ENCODE data around the gene SNX7. TPM values are rescaled to one million over a fixed set of nuclear protein-coding genes. Genes with fewer than 3 reads are reported as not detected.

SNX7 gene
- total RNA-seq, 1 experiment from 2014 or later, result 17.5 TPM

DNA sequence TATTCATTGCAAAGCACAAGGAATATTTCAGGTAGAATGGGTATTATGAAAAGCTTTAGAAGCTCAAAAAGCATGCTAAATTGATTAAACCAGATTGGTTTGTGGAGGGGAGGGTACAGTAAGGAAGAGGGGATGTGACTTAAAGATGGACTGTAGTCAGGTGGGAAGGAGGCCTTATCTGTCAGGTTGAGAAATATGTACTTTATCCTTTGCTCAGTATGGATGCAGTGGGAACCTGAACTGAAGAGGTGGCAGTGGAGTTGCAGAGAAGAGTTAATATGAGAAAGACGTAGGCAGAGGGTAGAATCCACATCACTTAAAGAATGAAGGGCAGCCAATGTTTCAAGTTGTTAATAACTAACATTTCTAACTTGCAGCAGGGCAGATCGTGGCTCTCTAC is 44.1 kb downstream of the SNX7 start:
- H3K36me3 ChIP-seq (ENCODE audit: control insufficient read depth, insufficient read depth, low read length), result no peaks in the 10 kb centered on the region
- intact Hi-C loops (cut with micrococcal nuclease; ENCODE audit: unreplicated experiment), result no loop called here
- no TSS peak for BruUV-seq (replicated peaks)
- no peaks in the 10 kb centered on the region for H3K27me3 ChIP-seq (replicated peaks; ENCODE audit: control insufficient read depth, insufficient read depth, low read length)
- DNase-seq, result no peak
- CTCF ChIA-PET, result no interaction called here
- peaks cover 6% of the 10 kb centered on the region for H3K4me1 Mint-ChIP-seq (ENCODE audit: low read depth, unreplicated experiment)
- H3K4me3 ChIP-seq (ENCODE audit: low read depth, low read length), result no peak overlapping the region
- no peaks in the 10 kb centered on the region for H3K36me3 Mint-ChIP-seq (ENCODE audit: insufficient read depth, unreplicated experiment)
- TF ChIP-seq, protein P1, sequence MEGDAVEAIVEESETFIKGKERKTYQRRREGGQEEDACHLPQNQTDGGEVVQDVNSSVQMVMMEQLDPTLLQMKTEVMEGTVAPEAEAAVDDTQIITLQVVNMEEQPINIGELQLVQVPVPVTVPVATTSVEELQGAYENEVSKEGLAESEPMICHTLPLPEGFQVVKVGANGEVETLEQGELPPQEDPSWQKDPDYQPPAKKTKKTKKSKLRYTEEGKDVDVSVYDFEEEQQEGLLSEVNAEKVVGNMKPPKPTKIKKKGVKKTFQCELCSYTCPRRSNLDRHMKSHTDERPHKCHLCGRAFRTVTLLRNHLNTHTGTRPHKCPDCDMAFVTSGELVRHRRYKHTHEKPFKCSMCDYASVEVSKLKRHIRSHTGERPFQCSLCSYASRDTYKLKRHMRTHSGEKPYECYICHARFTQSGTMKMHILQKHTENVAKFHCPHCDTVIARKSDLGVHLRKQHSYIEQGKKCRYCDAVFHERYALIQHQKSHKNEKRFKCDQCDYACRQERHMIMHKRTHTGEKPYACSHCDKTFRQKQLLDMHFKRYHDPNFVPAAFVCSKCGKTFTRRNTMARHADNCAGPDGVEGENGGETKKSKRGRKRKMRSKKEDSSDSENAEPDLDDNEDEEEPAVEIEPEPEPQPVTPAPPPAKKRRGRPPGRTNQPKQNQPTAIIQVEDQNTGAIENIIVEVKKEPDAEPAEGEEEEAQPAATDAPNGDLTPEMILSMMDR (IDR thresholded peaks at IDR 0.05; ENCODE audit: insufficient read depth in 1 of 2, low read depth in 1 of 2, low read length in 1 of 2, severe bottlenecking in 1 of 2, unreplicated experiment in 1 of 2), result no peak
- no peak overlapping the region for H3K27ac Mint-ChIP-seq (ENCODE audit: unreplicated experiment)
- no peaks in the 10 kb centered on the region for H3K9me3 Mint-ChIP-seq (ENCODE audit: unreplicated experiment)
- no peaks in the 10 kb centered on the region for H3K4me1 ChIP-seq
- POLR2A ChIA-PET, result no interaction called here
- H3K4me3 Mint-ChIP-seq (ENCODE audit: unreplicated experiment), result no peak overlapping the region
- no peaks in the 10 kb centered on the region for H3K27me3 Mint-ChIP-seq (ENCODE audit: insufficient read depth, unreplicated experiment)
- H3K9me3 ChIP-seq, result no peaks in the 10 kb centered on the region

DNA sequence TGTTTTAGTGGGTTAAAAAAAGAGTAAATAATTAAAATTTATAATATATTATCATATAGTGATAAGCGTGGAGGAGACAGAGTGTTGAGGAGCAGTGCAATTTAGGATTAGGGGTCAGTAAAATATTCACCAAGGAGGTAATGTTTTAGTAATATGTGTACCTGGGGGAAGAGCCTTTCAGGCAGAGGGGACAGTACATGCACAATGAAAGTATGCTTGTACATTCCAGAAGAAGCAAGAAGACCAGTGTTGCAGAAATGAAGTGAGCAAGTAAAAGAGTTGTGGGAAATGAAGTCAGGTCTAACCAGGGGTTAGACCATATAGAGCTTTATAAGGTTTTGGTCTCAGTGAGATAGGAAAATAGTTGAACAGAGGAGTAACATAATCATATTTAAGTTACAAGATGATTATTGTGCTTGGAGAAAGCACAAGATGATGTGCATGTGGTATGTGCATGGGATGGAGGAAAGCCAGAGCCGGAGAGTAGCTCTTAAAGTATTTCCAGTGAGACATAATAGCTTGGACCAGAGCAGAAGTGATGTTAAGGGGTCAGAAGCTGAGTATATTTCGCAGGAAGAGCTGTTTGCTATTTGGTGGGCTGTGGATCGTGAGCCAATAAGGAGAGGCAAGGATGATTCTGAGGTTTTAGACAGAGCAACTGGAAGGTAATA is 44.8 kb downstream of the SNX7 start:
- Mint-ChIP-seq H3K27me3 (ENCODE audit: insufficient read depth, unreplicated experiment) (no peaks in the 10 kb centered on the region), H3K9me3 (ENCODE audit: unreplicated experiment) (no peaks in the 10 kb centered on the region), H3K4me3 (ENCODE audit: unreplicated experiment) (no peak overlapping the region), H3K36me3 (ENCODE audit: insufficient read depth, unreplicated experiment) (no peaks in the 10 kb centered on the region), H3K4me1 (ENCODE audit: low read depth, unreplicated experiment) (peaks cover 6% of the 10 kb centered on the region), H3K27ac (ENCODE audit: unreplicated experiment) (no peak overlapping the region)
- no peak for DNase-seq
- Histone ChIP-seq H3K4me1 (no peaks in the 10 kb centered on the region), H3K27me3 (replicated peaks; ENCODE audit: control insufficient read depth, insufficient read depth, low read length) (no peaks in the 10 kb centered on the region), H3K36me3 (ENCODE audit: control insufficient read depth, insufficient read depth, low read length) (no peaks in the 10 kb centered on the region), H3K9me3 (no peaks in the 10 kb centered on the region), H3K4me3 (ENCODE audit: low read depth, low read length) (no peak overlapping the region)
- intact Hi-C loops (cut with micrococcal nuclease; ENCODE audit: unreplicated experiment), result no loop called here
- ChIA-PET CTCF (no interaction called here), POLR2A (no interaction called here)
- BruUV-seq (replicated peaks), result no TSS peak
- TF ChIP-seq, protein P1 (IDR thresholded peaks at IDR 0.05; ENCODE audit: insufficient read depth in 1 of 2, low read depth in 1 of 2, low read length in 1 of 2, severe bottlenecking in 1 of 2, unreplicated experiment in 1 of 2), result no peak

DNA sequence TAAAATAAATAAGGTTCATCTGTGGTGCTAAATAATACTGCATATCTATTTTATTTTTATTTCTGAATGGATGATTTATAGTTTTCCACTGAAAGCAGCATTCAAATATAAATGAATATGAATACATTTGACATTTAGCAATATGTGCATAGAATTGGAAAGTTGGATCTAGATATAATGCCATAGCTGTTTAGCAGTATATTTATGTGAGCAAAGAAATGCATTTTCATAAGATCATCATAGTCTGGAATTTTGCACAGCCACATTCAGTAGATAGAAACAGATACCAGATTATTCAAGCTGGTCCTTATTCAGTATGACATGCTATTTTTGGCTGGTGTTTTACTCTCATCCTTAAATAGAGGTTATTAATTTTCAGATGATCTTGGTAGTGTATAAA is 46.0 kb downstream of the SNX7 start:
- Mint-ChIP-seq H3K36me3 (ENCODE audit: insufficient read depth, unreplicated experiment) (no peaks in the 10 kb centered on the region), H3K27me3 (ENCODE audit: insufficient read depth, unreplicated experiment) (no peaks in the 10 kb centered on the region), H3K4me3 (ENCODE audit: unreplicated experiment) (no peak overlapping the region), H3K4me1 (ENCODE audit: low read depth, unreplicated experiment) (peaks cover 6% of the 10 kb centered on the region), H3K9me3 (ENCODE audit: unreplicated experiment) (no peaks in the 10 kb centered on the region), H3K27ac (ENCODE audit: unreplicated experiment) (no peak overlapping the region)
- ChIA-PET CTCF (no interaction called here), POLR2A (no interaction called here)
- no peaks in the 10 kb centered on the region for H3K36me3 ChIP-seq (ENCODE audit: control insufficient read depth, insufficient read depth, low read length)
- intact Hi-C loops (cut with micrococcal nuclease; ENCODE audit: unreplicated experiment), result no loop called here
- no peaks in the 10 kb centered on the region for H3K4me1 ChIP-seq
- H3K9me3 ChIP-seq, result no peaks in the 10 kb centered on the region
- H3K4me3 ChIP-seq (ENCODE audit: low read depth, low read length), result no peak overlapping the region
- no TSS peak for BruUV-seq (replicated peaks)
- TF ChIP-seq, protein P1 (IDR thresholded peaks at IDR 0.05; ENCODE audit: insufficient read depth in 1 of 2, low read depth in 1 of 2, low read length in 1 of 2, severe bottlenecking in 1 of 2, unreplicated experiment in 1 of 2), result no peak
- H3K27me3 ChIP-seq (replicated peaks; ENCODE audit: control insufficient read depth, insufficient read depth, low read length), result no peaks in the 10 kb centered on the region
- no peak for DNase-seq

All from Caco-2 (cell line).